Keratinocyte (primary cell): Measurements from ENCODE around the gene STRADA. TPM values are rescaled to one million over a fixed set of nuclear protein-coding genes. Genes with fewer than 3 reads are reported as not detected.

Experiments used
- DNase-seq: peaks from one replicate; pipeline ENCODE4 v3.0.0-alpha.2; 2011; ENCODE audit warnings: low read depth, missing footprints, low spot score
- FAIRE-seq: peaks from 2 replicates; lab custom pipeline; 2011; peaks lifted over from hg19 to GRCh38; lab: Jason Lieb, UNC
- H2AFZ ChIP-seq: 2 replicates; pipeline ENCODE4 v1.6.0; 2012; ENCODE audit warnings: low read length, control low read depth, inconsistent platforms; ENCODE audit not compliant: control insufficient read depth
- H3K27ac ChIP-seq: 2 replicates; pipeline ENCODE4 v1.5.1; 2011; ENCODE audit warnings: low read length; ENCODE audit not compliant: control insufficient read depth, insufficient read depth
- H3K27me3 ChIP-seq: 3 replicates; pipeline ENCODE4 v1.6.0; 2011; ENCODE audit warnings: low read length; ENCODE audit not compliant: control insufficient read depth, insufficient read depth; ENCODE audit errors: extremely low read depth
- H3K36me3 ChIP-seq, 2 experiments: 2 replicates in 1 of 2; 3 replicates in 1 of 2; pipeline ENCODE4 v1.5.1; 2011; ENCODE audit warnings: low read length in 2 of 2, mild to moderate bottlenecking in 1 of 2; ENCODE audit not compliant: control insufficient read depth in 2 of 2, insufficient read depth in 2 of 2; ENCODE audit errors: extremely low read depth in 1 of 2
- H3K4me1 ChIP-seq: 3 replicates; pipeline ENCODE4 v1.5.1; 2011; ENCODE audit warnings: low read length; ENCODE audit not compliant: control insufficient read depth, insufficient read depth; ENCODE audit errors: extremely low read depth
- H3K4me2 ChIP-seq: 3 replicates; pipeline ENCODE4 v1.6.0; 2011; ENCODE audit warnings: low read depth, low read length; ENCODE audit not compliant: control insufficient read depth, insufficient read depth; ENCODE audit errors: extremely low read depth
- H3K4me3 ChIP-seq, 3 experiments: fragments of 200-600 bp in 1 of 3; sonication (generic) in 1 of 3; 2 replicates in 2 of 3; 3 replicates in 1 of 3; pipeline ENCODE4 v1.5.1; 2011 to 2016; ENCODE audit warnings: low read length in 3 of 3, mild to moderate bottlenecking in 3 of 3, control low read depth in 2 of 3, inconsistent platforms in 1 of 3, low read depth in 1 of 3, mixed read lengths in 1 of 3, mixed run types in 1 of 3, moderate library complexity in 1 of 3; ENCODE audit not compliant: control insufficient read depth in 2 of 3, insufficient read depth in 2 of 3; ENCODE audit errors: extremely low read depth in 1 of 3
- H3K79me2 ChIP-seq: 2 replicates; pipeline ENCODE4 v1.6.0; 2012; ENCODE audit warnings: low read length; ENCODE audit not compliant: control insufficient read depth, insufficient read depth
- H3K9ac ChIP-seq: 3 replicates; pipeline ENCODE4 v1.6.0; 2011; ENCODE audit warnings: low read length; ENCODE audit not compliant: control insufficient read depth, insufficient read depth; ENCODE audit errors: extremely low read depth
- H3K9me1 ChIP-seq: 3 replicates; pipeline ENCODE4 v1.6.0; 2011; ENCODE audit warnings: low read length; ENCODE audit not compliant: control insufficient read depth, insufficient read depth; ENCODE audit errors: extremely low read depth
- H3K9me3 ChIP-seq: 2 replicates; pipeline ENCODE4 v1.5.1; 2012; ENCODE audit warnings: low read depth, low read length; ENCODE audit not compliant: control insufficient read depth
- H4K20me1 ChIP-seq: 3 replicates; pipeline ENCODE4 v1.6.0; 2011; ENCODE audit warnings: low read length; ENCODE audit not compliant: control insufficient read depth, insufficient read depth; ENCODE audit errors: extremely low read depth
- EZH2 ChIP-seq: IDR thresholded peaks from one replicate; pipeline ENCODE4 v1.6.1; 2012; ENCODE audit warnings: inconsistent platforms, mild to moderate bottlenecking, low read length, moderate library complexity
- dilution Hi-C: fragments of 300-500 bp; cut with MboI; formaldehyde crosslinking; loops from one replicate; pipeline ENCODE4 v1.7.0; 2020; ENCODE audit warnings: low sequenced_read_pairs; ENCODE audit not compliant: extremely low pct_ligation_motif_present
- polyA plus RNA-seq, 5 experiments: library from polyadenylated mRNA; depleted of rRNA in 3 of 5; stranded (reverse) in 3 of 5; stranded (forward) in 1 of 5; unstranded in 1 of 5; fragments of >200 nt; gene quantifications; 1 replicate in 1 of 5; 2 replicates in 3 of 5; 3 replicates in 1 of 5; pipeline versions ENCODE4 v1.2.1 to v1.2.3, GENCODE V29; 2011 to 2012; ENCODE audit warnings: missing spikeins in 2 of 5, low read depth in 1 of 5, low replicate concordance in 1 of 5
- TF ChIP-seq, protein P1 (sequence below), 3 experiments: IDR thresholded peaks in 1 of 3; conservative IDR thresholded peaks in 1 of 3; optimal IDR thresholded peaks in 1 of 3; 2 replicates in 2 of 3; 3 replicates in 1 of 3; pipeline versions ENCODE3 to v1.5.1; 2011; ENCODE audit warnings: low read length in 3 of 3, mild to moderate bottlenecking in 3 of 3, moderate library complexity in 2 of 3, control low read depth in 1 of 3, inconsistent platforms in 1 of 3; ENCODE audit not compliant: insufficient read depth in 2 of 3; ENCODE audit errors: extremely low read depth in 1 of 3

Gene STRADA
- polyA plus RNA-seq, 1 donor (not counting 4 experiments of a cell fraction or from before 2014, with no cell fraction given) = 25.9 TPM

- Histone ChIP-seq H3K4me3 (no peak overlapping the region), H3K9me1 (no peaks in the 10 kb centered on the region), H3K36me3 (peaks cover 12 to 15% of the 10 kb centered on the region in 2 experiments), H3K27ac (no peak overlapping the region), H4K20me1 (no peaks in the 10 kb centered on the region), H2AFZ (no peak overlapping the region), H3K27me3 (no peaks in the 10 kb centered on the region), H3K4me1 (no peaks in the 10 kb centered on the region), H3K79me2 (no peaks in the 10 kb centered on the region), H3K9ac (no peak overlapping the region), H3K4me2 (no peak overlapping the region), H3K9me3 (no peaks in the 10 kb centered on the region)
- DNase-seq (no peak), FAIRE-seq (no peak)
- dilution Hi-C loops = no loop called here
- TF ChIP-seq, protein P1, sequence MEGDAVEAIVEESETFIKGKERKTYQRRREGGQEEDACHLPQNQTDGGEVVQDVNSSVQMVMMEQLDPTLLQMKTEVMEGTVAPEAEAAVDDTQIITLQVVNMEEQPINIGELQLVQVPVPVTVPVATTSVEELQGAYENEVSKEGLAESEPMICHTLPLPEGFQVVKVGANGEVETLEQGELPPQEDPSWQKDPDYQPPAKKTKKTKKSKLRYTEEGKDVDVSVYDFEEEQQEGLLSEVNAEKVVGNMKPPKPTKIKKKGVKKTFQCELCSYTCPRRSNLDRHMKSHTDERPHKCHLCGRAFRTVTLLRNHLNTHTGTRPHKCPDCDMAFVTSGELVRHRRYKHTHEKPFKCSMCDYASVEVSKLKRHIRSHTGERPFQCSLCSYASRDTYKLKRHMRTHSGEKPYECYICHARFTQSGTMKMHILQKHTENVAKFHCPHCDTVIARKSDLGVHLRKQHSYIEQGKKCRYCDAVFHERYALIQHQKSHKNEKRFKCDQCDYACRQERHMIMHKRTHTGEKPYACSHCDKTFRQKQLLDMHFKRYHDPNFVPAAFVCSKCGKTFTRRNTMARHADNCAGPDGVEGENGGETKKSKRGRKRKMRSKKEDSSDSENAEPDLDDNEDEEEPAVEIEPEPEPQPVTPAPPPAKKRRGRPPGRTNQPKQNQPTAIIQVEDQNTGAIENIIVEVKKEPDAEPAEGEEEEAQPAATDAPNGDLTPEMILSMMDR (optimal IDR thresholded peaks at IDR 0.05 in 1 of 3, IDR thresholded peaks at IDR 0.05 in 1 of 3, conservative IDR thresholded peaks at IDR 0.05 in 1 of 3; ENCODE audit: extremely low read depth in 1 of 3, insufficient read depth in 2 of 3, low read length in 3 of 3) = no peak
- no peak for TF ChIP-seq EZH2
Measured at GRCh38 chr17:63694950-63695773, 46.4 kb downstream of the STRADA start.

DNA sequence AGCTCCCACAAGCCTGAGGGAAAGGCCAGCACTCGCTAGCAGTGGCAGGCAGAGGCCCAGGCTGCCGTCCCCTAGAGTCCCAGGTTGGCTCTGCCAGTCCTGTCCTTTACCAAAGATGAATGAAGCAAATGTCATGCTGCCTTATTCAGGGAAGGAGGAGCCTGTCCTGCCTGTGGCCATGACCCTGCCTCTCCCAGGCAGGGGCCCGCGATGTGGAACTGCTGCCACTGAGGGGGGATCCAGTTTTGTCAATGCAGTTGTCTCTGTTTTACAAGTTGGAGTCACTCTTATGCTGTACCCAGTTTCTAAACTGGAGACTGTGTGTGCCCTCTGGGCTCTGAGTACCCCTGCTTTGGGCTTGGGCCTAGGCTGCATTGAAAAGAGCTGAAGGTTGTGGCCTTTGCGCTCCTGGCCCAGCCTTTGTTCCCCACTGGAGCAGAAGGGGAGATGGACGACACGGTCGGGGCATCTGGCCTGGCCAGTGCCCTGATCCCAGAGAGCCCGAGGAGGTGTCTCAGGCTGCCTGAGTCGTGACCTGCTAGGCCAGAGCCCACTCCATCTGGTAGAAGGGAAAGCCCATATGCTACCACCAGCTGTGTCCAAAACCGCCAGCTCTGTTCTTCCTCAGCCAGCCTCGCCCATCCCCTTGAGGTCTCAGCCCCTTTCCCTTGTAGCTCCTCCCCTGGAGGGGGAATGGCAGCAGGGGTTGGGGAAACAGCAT is 47.2 kb downstream of the STRADA start:
- Histone ChIP-seq H3K79me2 (no peaks in the 10 kb centered on the region), H3K27me3 (no peaks in the 10 kb centered on the region), H3K9me1 (no peaks in the 10 kb centered on the region), H3K4me3 (no peak overlapping the region), H4K20me1 (no peaks in the 10 kb centered on the region), H3K36me3 (peaks cover 16 to 19% of the 10 kb centered on the region in 2 experiments), H3K4me2 (no peak overlapping the region), H3K4me1 (no peaks in the 10 kb centered on the region), H3K27ac (no peak overlapping the region), H3K9ac (no peak overlapping the region), H3K9me3 (no peaks in the 10 kb centered on the region), H2AFZ (no peak overlapping the region)
- dilution Hi-C loops = no loop called here
- FAIRE-seq (no peak), DNase-seq (no peak)
- TF ChIP-seq, protein P1 (optimal IDR thresholded peaks at IDR 0.05 in 1 of 3, IDR thresholded peaks at IDR 0.05 in 1 of 3, conservative IDR thresholded peaks at IDR 0.05 in 1 of 3; ENCODE audit: extremely low read depth in 1 of 3, insufficient read depth in 2 of 3, low read length in 3 of 3) = no peak
- no peak for TF ChIP-seq EZH2
